GM20000 (cell line): ENCODE results near the gene SLC17A2.

ENCODE experiments used
- DNase-seq: peaks from one replicate; pipeline ENCODE4 v3.0.0; 2012; ENCODE audit warnings: low spot score
- CTCF ChIP-seq: IDR thresholded peaks from 2 replicates; pipeline ENCODE4 v1.5.1; 2012; ENCODE audit warnings: mild to moderate bottlenecking, control low read depth; ENCODE audit errors: extremely low read depth, missing control alignments

Gene SLC17A2

GRCh38 chr6:25959890-25960536 lies 29.5 kb upstream of the SLC17A2 start:
- DNase-seq = no peak
- TF ChIP-seq CTCF = no peak

- TF ChIP-seq CTCF = no peak
- DNase-seq = no peak
These were observed 28.2 kb upstream of the SLC17A2 start for GRCh38 chr6:25958700-25959162.

GRCh38 chr6:25956226-25956625 lies 25.7 kb upstream of the SLC17A2 start:
- DNase-seq = no peak
- TF ChIP-seq CTCF = no peak

- no peak for DNase-seq
- no peak for TF ChIP-seq CTCF
These were observed 24.3 kb upstream of the SLC17A2 start for GRCh38 chr6:25954756-25955155.

GRCh38 chr6:25953733-25954132 lies 23.2 kb upstream of the SLC17A2 start:
- no peak for DNase-seq
- TF ChIP-seq CTCF = no peak

- TF ChIP-seq CTCF = no peak
- DNase-seq = no peak
These were observed 22.0 kb upstream of the SLC17A2 start for GRCh38 chr6:25952535-25952934.

- no peak for DNase-seq
- TF ChIP-seq CTCF = no peak
These were observed 21.0 kb upstream of the SLC17A2 start for GRCh38 chr6:25951296-25952032.
